Stomach (tissue), 9 donors: ENCODE data around the gene ANOS1. TPM values are rescaled to one million over a fixed set of nuclear protein-coding genes. Genes with fewer than 3 reads are reported as not detected.

Source experiments
- DNase-seq, 2 donors: peaks; one replicate each; pipeline versions ENCODE4 v3.0.0 to v3.0.0-alpha.2; 2013 to 2019
- H3K27ac ChIP-seq, 5 donors: fragments of 200-600 bp in 4 of 5; sonication (generic) in 4 of 5; one replicate each; pipeline ENCODE4 v1.5.1; 2013 to 2019; ENCODE audit warnings: mild to moderate bottlenecking in 1 of 5, moderate library complexity in 1 of 5
- H3K27me3 ChIP-seq, 3 donors: fragments of 200-600 bp; sonication (generic); one replicate each; pipeline ENCODE4 v1.5.1; 2017 to 2019; ENCODE audit warnings: mixed run types in 1 of 3
- H3K36me3 ChIP-seq, 4 donors: fragments of 200-600 bp; sonication (generic); 1 replicate in 3 of 4; 2 replicates in 1 of 4; pipeline ENCODE4 v1.5.1; 2016 to 2019
- H3K4me1 ChIP-seq, 4 donors: fragments of 200-600 bp; sonication (generic); one replicate each; pipeline ENCODE4 v1.5.1; 2016 to 2019
- H3K4me3 ChIP-seq, 4 donors: fragments of 200-600 bp; sonication (generic) in 3 of 4; one replicate each; pipeline ENCODE4 v1.5.1; 2016 to 2019; ENCODE audit warnings: mild to moderate bottlenecking in 1 of 4
- H3K9me3 ChIP-seq, 4 donors: fragments of 200-600 bp; sonication (generic); one replicate each; pipeline ENCODE4 v1.5.1; 2016 to 2019
- CTCF ChIP-seq, 7 experiments: fragments of 450-650 bp in 4 of 7; fragments of 200-600 bp in 3 of 7; sonication (generic) in 3 of 7; IDR thresholded peaks; one replicate each; pipeline ENCODE4 v1.5.1; 2016 to 2019; ENCODE audit warnings: antibody characterized with exemption in 7 of 7, control low read depth in 2 of 7, mild to moderate bottlenecking in 1 of 7
- EP300 ChIP-seq: sonication (generic); formaldehyde crosslinking; IDR thresholded peaks from one replicate; pipeline ENCODE4 v1.6.1; 2017; ENCODE audit warnings: antibody characterized with exemption
- POLR2A ChIP-seq, 4 donors: fragments of 450-650 bp; IDR thresholded peaks; one replicate each; pipeline ENCODE4 v1.6.1; 2016; ENCODE audit warnings: antibody characterized with exemption in 4 of 4, control low read depth in 2 of 4, mild to moderate bottlenecking in 1 of 4, moderate library complexity in 1 of 4
- POLR2AphosphoS5 ChIP-seq, 3 donors: sonication (generic); formaldehyde crosslinking; IDR thresholded peaks; one replicate each; pipeline ENCODE4 v1.6.1; 2016; ENCODE audit warnings: antibody characterized with exemption in 3 of 3
- WGBS, 5 donors: extraction: QIAGEN DNeasy Blood & Tissue Kit in 3 of 5; methylation state at CpG; one replicate each; pipeline versions ENCODE4 v1.1.5 to v1.1.7; 2013 to 2018; 5-methylcytosine and 5-hydroxymethylcytosine counted together
- intact Hi-C: fragments of 100-400 bp; cut with DNase I; formaldehyde crosslinking; loops from one replicate; pipeline ENCODE4 v1.15.1; 2023; ENCODE audit warnings: low total_unique reads
- polyA plus RNA-seq, 3 donors: library from polyadenylated mRNA; stranded (reverse); fragments of 200-250 nt; gene quantifications; one replicate each; pipeline ENCODE4 v1.2.3, GENCODE V29; 2013
- total RNA-seq, 5 donors: library from RNA; depleted of rRNA; stranded (reverse); fragments of >200 nt; gene quantifications; one replicate each; pipeline versions ENCODE4 v1.1.0 to v1.2.3, GENCODE V29; 2014 to 2016
- donor health status: healthy with polysubstance abuse.
- donor health status: Bipolar disorder and iron deficiency.
- donor health status: healthy.

The ANOS1 gene
- total and polyA plus RNA-seq, 8 donors, result 0.12 to 10.8 (median 1.8) TPM; not detected in 3

- Histone ChIP-seq H3K4me1 (no peaks in the 10 kb centered on the region), H3K36me3 (no peaks in the 10 kb centered on the region), H3K4me3 (no peak overlapping the region), H3K9me3 (no peaks in the 10 kb centered on the region), H3K27me3 (no peaks in the 10 kb centered on the region), H3K27ac (no peak overlapping the region)
- no peak for DNase-seq
- TF ChIP-seq EP300 (no peak), POLR2A (IDR thresholded peaks at IDR 0.05) (no peak), POLR2AphosphoS5 (IDR thresholded peaks at IDR 0.05) (no peak), CTCF (IDR thresholded peaks at IDR 0.05) (no peak)
- intact Hi-C loops, result no loop called here
- WGBS, 5 donors, result 79 to 90% (median 86%) methylated on average over 1 of the region's 1 CpG
Measured at GRCh38 chrX:8548446-8548845, 183.5 kb downstream of the ANOS1 start.

GRCh38 chrX:8546715-8547114 is 185.2 kb downstream of the ANOS1 start:
- intact Hi-C loops, result no loop called here
- DNase-seq, result no peak
- no peak overlapping the region for H3K4me3 ChIP-seq
- H3K36me3 ChIP-seq, result no peaks in the 10 kb centered on the region
- H3K27me3 ChIP-seq, result no peaks in the 10 kb centered on the region
- H3K9me3 ChIP-seq, result no peaks in the 10 kb centered on the region
- TF ChIP-seq EP300 (no peak), POLR2AphosphoS5 (IDR thresholded peaks at IDR 0.05) (no peak), CTCF (IDR thresholded peaks at IDR 0.05) (no peak), POLR2A (IDR thresholded peaks at IDR 0.05) (no peak)
- no peaks in the 10 kb centered on the region for H3K4me1 ChIP-seq
- no peak overlapping the region for H3K27ac ChIP-seq
- WGBS, 5 donors, result 72 to 81% (median 74%) methylated on average over 4 of the region's 4 CpGs

GRCh38 chrX:8520791-8521190 is 211.1 kb downstream of the ANOS1 start:
- Histone ChIP-seq H3K27me3 (no peaks in the 10 kb centered on the region), H3K27ac (no peak overlapping the region), H3K4me1 (no peaks in the 10 kb centered on the region), H3K4me3 (no peak overlapping the region), H3K9me3 (no peaks in the 10 kb centered on the region), H3K36me3 (no peaks in the 10 kb centered on the region)
- intact Hi-C loops, result no loop called here
- no peak for TF ChIP-seq CTCF (IDR thresholded peaks at IDR 0.05)
- 31 to 56% (median 48%) methylated on average over 2 of the region's 2 CpGs for WGBS, 5 donors
- DNase-seq, result no peak

- TF ChIP-seq CTCF (IDR thresholded peaks at IDR 0.05) (no peak), POLR2AphosphoS5 (IDR thresholded peaks at IDR 0.05) (no peak), POLR2A (IDR thresholded peaks at IDR 0.05) (no peak), EP300 (no peak)
- Histone ChIP-seq H3K36me3 (no peaks in the 10 kb centered on the region), H3K9me3 (no peaks in the 10 kb centered on the region), H3K4me1 (no peaks in the 10 kb centered on the region), H3K4me3 (no peak overlapping the region), H3K27ac (no peak overlapping the region), H3K27me3 (no peaks in the 10 kb centered on the region)
- WGBS, 5 donors, result 53 to 76% (median 58%) methylated on average over 3 of the region's 3 CpGs
- no peak for DNase-seq
- intact Hi-C loops, result no loop called here
Measured at GRCh38 chrX:8520178-8520577, 211.8 kb downstream of the ANOS1 start.
